Pancreas (tissue), 10 donors: Measurements from ENCODE around the gene HEBP2. TPM values are rescaled to one million over a fixed set of nuclear protein-coding genes. Genes with fewer than 3 reads are reported as not detected.
A peak's percentile ranks its signal among the peaks of the same experiment; 100 is the strongest.

Source experiments
- ATAC-seq, 4 donors: fragments of 200-7000 bp; cut with Tn5 transposase; one replicate each; pipeline versions ENCODE4 v1.8.0 to v1.9.1; 2020; ENCODE audit warnings: mild to moderate bottlenecking in 4 of 4, moderate library complexity in 4 of 4
- DNase-seq, 6 donors: peaks; one replicate each; pipeline ENCODE4 v3.0.0-alpha.2; 2020
- FAIRE-seq: peaks from 2 replicates; lab custom pipeline; 2012; peaks lifted over from hg19 to GRCh38; lab: Jason Lieb, UNC
- H3K27ac ChIP-seq, 4 donors: fragments of 200-600 bp; sonication (generic); 1 replicate in 3 of 4; 2 replicates in 1 of 4; pipeline versions ENCODE4 v1.5.0 to v1.8.0; 2020
- H3K27me3 ChIP-seq, 4 donors: fragments of 200-600 bp; one replicate each; pipeline ENCODE4 v1.8.0; 2021
- H3K36me3 ChIP-seq, 3 donors: fragments of 200-600 bp; sonication (generic) in 1 of 3; one replicate each; pipeline versions ENCODE4 v1.5.0 to v1.8.0; 2020 to 2021
- H3K4me1 ChIP-seq, 3 donors: fragments of 200-600 bp; one replicate each; pipeline ENCODE4 v1.8.0; 2021
- H3K4me3 ChIP-seq, 4 donors: fragments of 200-600 bp; sonication (generic) in 2 of 4; one replicate each; pipeline versions ENCODE4 v1.5.0 to v1.8.0; 2020 to 2021
- H3K9me3 ChIP-seq, 4 donors: fragments of 200-600 bp; one replicate each; pipeline ENCODE4 v1.8.0; 2021
- CTCF ChIP-seq, 4 donors: fragments of 200-600 bp; sonication (generic) in 3 of 4; IDR thresholded peaks; one replicate each; pipeline versions ENCODE4 v1.5.0 to v1.8.0; 2021; ENCODE audit warnings: antibody characterized with exemption in 4 of 4
- WGBS, 2 donors: extraction: QIAGEN DNeasy Blood & Tissue Kit; methylation state at CpG; one replicate each; pipeline ENCODE4 v1.1.7; 2013; 5-methylcytosine and 5-hydroxymethylcytosine counted together
- intact Hi-C, 3 donors: fragments of 100-400 bp; cut with DNase I; formaldehyde crosslinking; loops; one replicate each; pipeline versions ENCODE4 v1.11.1 to v1.14.2; 2022
- polyA plus RNA-seq, 2 donors: library from polyadenylated mRNA; stranded (reverse); fragments of 200-250 nt; gene quantifications; one replicate each; pipeline ENCODE4 v1.2.3, GENCODE V29; 2013
- total RNA-seq, 6 donors: library from RNA; stranded (reverse); fragmentation: NEBNext Ultra II Directional in 4 of 6; extraction: Animal tissue kit (Norgen Biotek cat#: 25700) in 4 of 6; gene quantifications; one replicate each; pipeline versions ENCODE4 v1.2.1 to v1.2.4, GENCODE V29; 2021 to 2023
- donor health status: healthy with polysubstance abuse.
- donor health status: DM: no; HTN: no; CAD: no; lungs with moderate emphysema.
- donor health status: DM: no; HTN: no; CAD: no.
- donor health status: control.
- donor health status: control.
- donor health status: Bipolar disorder and iron deficiency.
- donor health status: DM: yes; HTN: yes; CAD: no.
- donor health status: DM: no; HTN: no; CAD: no.
- donor health status: DM: no; HTN: no; CAD: no.
- donor health status: DM: yes; HTN: yes; CAD: no.

Gene HEBP2
- total and polyA plus RNA-seq, 8 donors = 10.7 to 34.0 (median 28.5) TPM

- 75 to 77% methylated on average over 8 of the region's 8 CpGs for WGBS, 2 donors
- Histone ChIP-seq H3K4me1 (no peaks in the 10 kb centered on the region), H3K36me3 (no peaks in the 10 kb centered on the region), H3K27ac (no peak overlapping the region), H3K9me3 (no peaks in the 10 kb centered on the region), H3K27me3 (no peaks in the 10 kb centered on the region), H3K4me3 (no peak overlapping the region)
- FAIRE-seq = no peak
- DNase-seq = no peak
- intact Hi-C loops = no loop called here
- no peak for ATAC-seq
- no peak for TF ChIP-seq CTCF (IDR thresholded peaks at IDR 0.05)
Measured at GRCh38 chr6:138397128-138398122, 6.6 kb upstream of the HEBP2 start.

- H3K27me3 ChIP-seq = no peaks in the 10 kb centered on the region
- FAIRE-seq (no peak), ATAC-seq (no peak), DNase-seq (no peak)
- peaks cover 0 to 2% (median 2%) of the 10 kb centered on the region in 3 donors for H3K4me1 ChIP-seq
- H3K27ac ChIP-seq = no peak overlapping the region
- intact Hi-C loops = no loop called here
- no peak for TF ChIP-seq CTCF (IDR thresholded peaks at IDR 0.05)
- no peaks in the 10 kb centered on the region for H3K9me3 ChIP-seq
- no peaks in the 10 kb centered on the region for H3K36me3 ChIP-seq
- H3K4me3 ChIP-seq = no peak overlapping the region
- 69 to 77% methylated on average over 3 of the region's 3 CpGs for WGBS, 2 donors
Measured at GRCh38 chr6:138400326-138400725, 3.7 kb upstream of the HEBP2 start.

- no peak for TF ChIP-seq CTCF (IDR thresholded peaks at IDR 0.05)
- H3K4me1 ChIP-seq = peaks cover 0 to 11% (median 7%) of the 10 kb centered on the region in 3 donors
- peaks cover 0 to 7% (median 4%) of the 10 kb centered on the region in 3 donors for H3K36me3 ChIP-seq
- no peak for FAIRE-seq
- H3K27ac ChIP-seq = no peak overlapping the region
- no peak overlapping the region for H3K4me3 ChIP-seq
- DNase-seq = peak in 1 of 6 donors; percentile 51
- no peak for ATAC-seq
- no peaks in the 10 kb centered on the region for H3K27me3 ChIP-seq
- 93% methylated on average over 14 of the region's 14 CpGs for WGBS, 2 donors
- intact Hi-C loops = no loop called here
- H3K9me3 ChIP-seq = no peaks in the 10 kb centered on the region
Measured at GRCh38 chr6:138401960-138402837, 1.8 kb upstream of the HEBP2 start.

GRCh38 chr6:138402838-138403187, 1.2 kb upstream of the HEBP2 start:
- Histone ChIP-seq H3K9me3 (no peaks in the 10 kb centered on the region), H3K27me3 (no peaks in the 10 kb centered on the region), H3K27ac (peak overlapping the region in 1 of 4 donors; percentile 84), H3K4me3 (peak overlapping the region in 2 of 4 donors; percentile 79 to 86), H3K4me1 (peaks cover 0 to 11% (median 7%) of the 10 kb centered on the region in 3 donors), H3K36me3 (peaks cover 0 to 14% (median 6%) of the 10 kb centered on the region in 3 donors)
- no peak for DNase-seq
- no peak for ATAC-seq
- FAIRE-seq = no peak
- TF ChIP-seq CTCF (IDR thresholded peaks at IDR 0.05) = no peak
- intact Hi-C loops = no loop called here
- 91 to 92% methylated on average over 8 of the region's 8 CpGs for WGBS, 2 donors
